Stimulated activated CD8-positive, alpha-beta memory T cell treated with anti-CD3 and anti-CD28 coated beads, Interleukin-15, amount 100 ng/mL, for 24 hours (primary cell): ENCODE measurements around the gene ARHGAP24.

Experiments
- DNase-seq: peaks from one replicate; pipeline ENCODE4 v3.0.0-alpha.2; 2020; ENCODE audit warnings: low read depth

ARHGAP24 gene

DNA sequence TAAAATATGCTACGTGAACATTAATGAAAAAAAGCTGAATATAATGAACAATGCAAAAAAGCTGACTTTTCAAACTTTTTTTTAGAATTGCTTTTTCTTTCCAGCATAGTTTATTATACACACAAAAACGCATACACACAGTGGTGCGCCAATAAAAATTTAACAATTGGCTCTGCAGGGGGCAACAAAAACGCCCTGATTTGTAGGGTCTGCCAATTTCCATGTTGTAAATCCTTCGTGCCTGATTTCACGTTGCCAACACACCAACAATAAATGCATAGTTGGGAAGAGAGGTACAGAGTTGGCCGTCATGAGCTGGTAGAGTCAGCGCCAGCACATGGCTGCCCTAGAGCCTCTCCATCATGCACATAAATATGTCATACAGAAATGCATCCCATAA, 551.8 kb downstream of the ARHGAP24 start:
- DNase-seq: no peak

DNA sequence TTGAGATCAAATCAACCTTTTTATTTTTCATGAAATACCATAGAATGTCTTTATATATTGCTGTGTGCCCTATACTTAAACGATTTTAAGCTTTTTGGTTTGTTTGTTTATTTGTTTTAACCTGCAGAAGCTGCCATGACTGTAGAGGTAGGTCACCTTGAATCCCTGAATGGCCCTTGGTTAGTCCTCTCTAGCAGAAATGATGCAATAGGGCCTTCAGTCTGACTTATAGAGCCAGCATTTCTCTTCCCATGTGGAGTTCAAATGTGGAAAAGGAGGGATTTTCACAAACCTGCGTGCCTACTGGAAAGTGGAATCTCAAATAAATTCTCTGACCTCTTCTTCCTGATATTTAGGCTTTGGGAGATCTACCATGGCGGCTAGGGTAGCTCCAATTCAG, 557.0 kb downstream of the ARHGAP24 start:
- DNase-seq: no peak

DNA sequence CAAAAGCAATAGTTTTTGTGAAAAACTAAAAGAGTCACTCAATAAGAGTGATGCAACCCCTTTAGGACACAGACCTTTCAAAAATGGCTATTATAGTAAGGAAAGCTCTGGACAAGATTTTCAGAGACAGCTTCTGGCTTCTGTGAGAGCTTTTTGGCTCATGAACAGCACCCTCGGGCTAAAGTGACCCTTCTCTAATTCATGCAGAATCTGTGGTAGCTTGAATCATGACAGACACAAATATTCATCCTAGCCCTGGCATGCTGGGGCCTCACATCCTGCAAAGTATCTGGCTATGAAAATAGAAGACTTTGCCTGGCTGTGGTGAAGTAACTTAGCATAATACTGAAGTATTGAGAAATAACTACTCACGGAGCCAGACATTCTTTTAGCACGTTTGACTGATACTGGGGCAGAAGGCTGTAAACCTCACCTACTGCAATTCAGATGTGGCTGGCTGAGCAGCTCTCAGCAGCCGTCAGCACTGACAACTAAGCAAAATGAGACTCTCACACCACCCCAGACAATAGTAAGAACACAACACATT, 557.6 kb downstream of the ARHGAP24 start:
- no peak for DNase-seq

DNA sequence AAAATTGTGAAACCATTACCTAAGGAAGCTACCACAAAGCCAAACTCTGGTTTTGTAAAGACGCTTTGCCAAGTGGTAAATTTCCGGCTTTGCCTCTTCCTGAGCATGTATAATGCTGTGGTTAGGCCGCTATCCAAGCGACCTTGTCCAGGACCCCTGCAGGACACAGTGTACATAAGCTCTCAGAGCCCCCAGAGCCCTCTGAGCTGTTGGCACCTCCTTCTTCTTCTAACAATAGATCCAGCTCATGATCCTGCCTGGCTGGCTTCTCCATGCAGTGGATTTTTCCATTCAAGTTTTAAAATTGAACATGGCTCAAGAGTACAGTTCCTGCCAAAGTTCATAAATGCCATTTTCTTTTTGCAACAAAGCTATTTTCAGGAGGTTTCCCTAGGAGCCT, 558.2 kb downstream of the ARHGAP24 start:
- no peak for DNase-seq

DNA sequence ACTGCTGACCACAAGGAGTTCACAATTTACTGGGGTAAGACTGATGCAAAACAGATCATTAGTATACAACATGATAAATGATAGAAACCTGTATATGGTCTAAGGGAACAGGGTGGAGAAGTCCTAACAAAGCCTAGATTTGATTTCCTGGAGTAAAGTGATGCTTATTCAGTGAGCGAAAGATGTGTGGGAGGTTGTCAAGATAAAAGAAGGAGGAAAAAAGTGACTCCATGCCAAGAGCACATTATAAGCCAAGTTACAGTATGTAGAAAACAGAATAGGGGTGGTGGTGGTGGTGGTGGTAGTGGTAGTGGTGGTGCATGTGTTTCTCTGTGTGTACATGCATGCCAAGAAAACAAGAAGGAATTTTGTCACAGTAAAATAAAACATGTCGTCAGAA, 559.7 kb downstream of the ARHGAP24 start:
- no peak for DNase-seq

DNA sequence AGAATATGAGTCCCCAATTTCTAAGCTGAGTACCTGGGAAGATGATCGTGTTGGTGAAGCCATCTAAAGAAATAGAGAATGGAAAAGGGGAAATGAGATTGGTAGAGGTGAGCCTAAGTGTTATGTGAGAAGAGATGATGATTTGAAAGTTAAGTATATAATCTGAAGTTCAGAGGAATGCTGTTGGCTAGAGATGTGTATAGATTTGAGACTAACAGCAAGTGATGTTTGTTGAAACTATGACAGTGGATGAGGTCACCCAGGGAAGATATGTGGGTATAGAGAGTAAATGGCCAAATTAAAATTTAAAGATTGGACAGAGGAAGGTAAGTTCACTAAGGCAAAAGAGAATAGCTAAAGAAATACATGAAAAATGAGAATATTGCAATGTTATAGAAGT, 560.7 kb downstream of the ARHGAP24 start:
- DNase-seq: no peak

DNA sequence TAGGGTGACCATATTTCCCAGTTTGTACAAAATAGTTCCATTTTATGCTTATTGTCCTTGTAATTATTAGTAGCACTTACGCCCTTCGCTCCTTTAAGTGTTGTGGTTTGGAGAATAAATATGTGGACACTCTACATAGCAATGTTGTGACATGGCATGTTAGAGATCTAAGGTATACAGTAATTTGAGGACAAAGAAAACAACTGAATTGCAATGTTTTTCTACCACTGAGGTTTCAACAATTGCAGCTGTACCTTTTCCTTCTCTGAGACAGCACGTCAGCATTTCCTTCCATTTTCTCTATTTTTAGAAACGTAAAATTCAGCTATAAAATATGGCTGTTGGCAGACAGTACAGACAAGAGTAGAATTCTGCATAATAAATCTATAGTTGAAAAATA, 561.8 kb downstream of the ARHGAP24 start:
- DNase-seq: no peak

DNA sequence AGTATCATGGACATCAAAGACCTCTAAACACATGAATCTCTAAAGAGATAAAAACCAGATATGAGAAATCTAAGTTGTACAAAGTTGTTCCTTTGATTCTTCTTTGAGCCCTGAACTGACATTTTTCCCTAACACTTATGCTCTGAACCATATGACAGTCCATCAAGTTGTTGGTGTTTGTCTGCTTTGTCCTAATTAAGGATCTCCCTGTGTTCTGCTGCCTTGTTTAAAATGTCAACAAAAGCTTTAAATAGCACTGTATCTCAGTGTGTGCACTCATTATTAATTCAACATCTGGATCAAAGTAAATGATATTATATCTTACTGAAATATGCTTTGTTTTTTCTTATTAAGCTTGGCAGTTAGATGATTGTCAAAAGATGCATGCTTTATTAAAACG, 563.1 kb downstream of the ARHGAP24 start:
- DNase-seq: no peak

DNA sequence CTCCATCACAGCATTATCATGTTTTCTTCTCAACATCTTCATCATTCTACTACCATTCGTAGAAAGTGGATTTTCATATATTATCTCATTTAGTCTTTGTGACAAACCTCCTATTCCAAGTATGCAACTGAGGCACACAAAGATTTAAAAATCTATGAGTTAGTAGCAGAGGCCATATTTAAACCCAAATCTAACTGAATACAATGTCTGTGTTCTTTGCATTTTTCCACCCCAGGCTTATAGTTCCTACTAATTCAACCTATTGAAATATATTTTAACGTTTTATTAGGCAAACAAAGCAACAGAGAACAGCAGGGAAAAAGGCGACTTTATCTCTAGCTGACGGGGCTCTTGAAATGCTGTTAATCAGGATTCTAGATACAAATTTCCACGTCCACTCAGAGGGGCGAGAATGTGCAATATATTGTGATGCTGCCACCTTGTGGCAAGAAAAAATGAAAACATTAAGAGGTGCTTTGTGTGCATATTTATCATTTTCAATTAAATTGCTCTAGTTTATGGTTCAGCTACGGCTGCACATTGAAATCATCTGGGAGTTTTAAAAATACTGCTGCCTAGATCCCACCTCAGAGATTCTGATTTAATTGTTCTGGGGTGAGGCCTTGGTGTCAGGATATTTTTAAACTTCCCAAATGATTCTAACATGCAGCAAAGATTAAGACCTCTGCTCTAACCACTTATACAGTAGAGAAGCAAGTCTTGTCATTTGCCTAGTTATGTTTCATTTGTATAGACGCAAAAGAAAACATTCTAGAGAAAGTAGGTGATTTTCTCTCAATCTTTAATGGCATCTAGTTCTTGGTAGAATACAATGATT, 569.0 kb downstream of the ARHGAP24 start:
- no peak for DNase-seq

DNA sequence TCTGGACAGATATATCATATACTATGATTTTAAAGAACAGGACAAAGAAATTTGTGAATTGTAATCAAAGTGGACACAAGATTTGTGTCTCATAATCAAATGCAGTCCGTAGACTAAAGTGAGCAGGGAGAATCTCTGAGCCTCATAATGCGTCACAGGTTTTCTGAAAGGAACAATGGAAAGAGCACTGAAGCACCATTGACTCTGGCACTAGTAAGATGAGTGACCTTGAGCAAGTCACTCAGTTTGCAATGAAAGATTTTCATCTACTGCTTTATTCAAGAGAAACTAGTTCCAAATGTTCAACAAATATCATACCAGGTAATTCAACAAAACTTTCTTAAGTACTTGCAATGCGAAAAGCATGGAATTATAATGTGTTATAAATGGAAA, 569.6 kb downstream of the ARHGAP24 start:
- no peak for DNase-seq

DNA sequence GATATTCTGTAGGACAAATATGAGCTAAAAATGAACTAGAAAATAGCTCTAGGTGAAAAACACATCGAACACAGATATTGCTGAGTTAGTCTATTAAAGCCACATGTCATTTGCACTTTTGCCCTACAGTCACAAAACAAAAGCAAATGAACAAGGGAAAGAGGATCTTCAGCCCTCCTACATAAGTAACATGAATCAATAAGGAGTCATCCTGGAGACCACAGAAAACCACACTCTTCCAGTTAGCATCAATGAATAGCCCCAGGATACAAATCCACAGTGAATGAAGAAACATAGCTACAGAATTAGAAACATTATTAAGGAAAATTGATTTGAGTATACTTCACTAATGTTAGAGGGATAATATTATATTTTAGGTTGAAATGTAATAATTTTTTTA, 573.5 kb downstream of the ARHGAP24 start:
- no peak for DNase-seq

DNA sequence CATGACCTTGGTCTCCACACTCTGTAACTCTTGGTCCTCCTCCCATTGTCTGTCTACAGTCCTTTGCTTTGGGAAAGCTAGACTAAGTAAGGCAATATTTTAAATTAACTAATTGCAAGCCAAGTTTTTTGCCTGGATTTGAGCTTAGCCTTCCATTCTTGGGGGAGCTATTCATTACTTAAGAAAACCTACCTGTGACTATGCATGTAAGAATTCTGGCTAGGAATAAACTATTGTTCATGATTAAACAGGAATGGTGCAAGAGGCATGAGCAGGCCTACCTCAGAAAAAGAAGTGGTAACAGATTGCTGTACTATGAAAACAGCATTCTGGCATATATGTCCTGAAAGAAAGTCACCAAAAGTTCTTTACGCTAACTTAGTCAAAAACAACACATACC, 575.5 kb downstream of the ARHGAP24 start:
- DNase-seq: no peak
